Panc1 (cell line): ENCODE measurements around the gene LOXL1. TPM values are rescaled to one million over a fixed set of nuclear protein-coding genes. Genes with fewer than 3 reads are reported as not detected.
"Not testable (repeated sequence)": the region's sequence is repeated elsewhere in the genome, so short reads cannot be mapped to it uniquely, and the experiment has no call there.

Experiments used
- ATAC-seq: fragments of 200-7000 bp; cut with Tn5 transposase; 2 replicates; pipeline ENCODE4 v1.9.1; 2020; ENCODE audit warnings: mild to moderate bottlenecking, moderate library complexity
- BruUV-seq: library from RNA; stranded (reverse); fragments of 400-500 nt; replicated peaks from 2 replicates; lab custom pipeline; 2021; lab: Mats Ljungman, UMichigan
- CTCF ChIA-PET: fragments of 300-600 bp; sonication (Branson Sonifier 250); formaldehyde crosslinking; loops from one replicate; lab custom pipeline; 2022; ENCODE audit warnings: antibody characterized with exemption; lab: Charles Lee
- POLR2A ChIA-PET: fragments of 300-600 bp; sonication (Branson Sonifier 250); formaldehyde crosslinking; loops from one replicate; lab custom pipeline; 2022; ENCODE audit warnings: antibody characterized with exemption; lab: Charles Lee
- DNase-seq: peaks from one replicate; pipeline ENCODE4 v3.0.0-alpha.2; 2010; ENCODE audit warnings: low read depth, low spot score
- H3K27ac ChIP-seq: 2 replicates; pipeline ENCODE4 v1.5.1; 2011; ENCODE audit warnings: mild to moderate bottlenecking, low read length, inconsistent platforms
- H3K27me3 ChIP-seq: fragments of 200-500 bp; sonication (Bioruptor generic); 2 replicates; pipeline ENCODE4 v1.6.0; 2014; ENCODE audit warnings: low read length, inconsistent platforms; ENCODE audit not compliant: control insufficient read depth, insufficient read depth
- H3K36me3 ChIP-seq: fragments of 200-500 bp; sonication (Bioruptor generic); 2 replicates; pipeline ENCODE4 v1.5.1; 2014; ENCODE audit warnings: inconsistent platforms, mild to moderate bottlenecking, low read length, moderate library complexity; ENCODE audit not compliant: control insufficient read depth, insufficient read depth
- H3K4me1 ChIP-seq: 2 replicates; pipeline ENCODE4 v1.5.1; 2011; ENCODE audit warnings: inconsistent platforms, mild to moderate bottlenecking, low read length, moderate library complexity; ENCODE audit not compliant: control insufficient read depth, insufficient read depth
- H3K4me3 ChIP-seq, 2 experiments: 2 replicates each; pipeline ENCODE4 v1.5.1; 2011 to 2012; ENCODE audit warnings: low read depth in 2 of 2, low read length in 2 of 2, mild to moderate bottlenecking in 2 of 2, inconsistent platforms in 1 of 2, moderate library complexity in 1 of 2
- H3K9me3 ChIP-seq: fragments of 200-500 bp; sonication (Bioruptor generic); 2 replicates; pipeline ENCODE4 v1.5.1; 2014; ENCODE audit warnings: low read depth, mild to moderate bottlenecking, inconsistent platforms, low read length, moderate library complexity; ENCODE audit not compliant: control insufficient read depth, insufficient read depth
- POLR2AphosphoS5 ChIP-seq: IDR thresholded peaks from 2 replicates; pipeline ENCODE4 v1.6.1; 2012; ENCODE audit warnings: mild to moderate bottlenecking, low read depth, low read length, moderate library complexity
- SIN3A ChIP-seq: IDR thresholded peaks from 2 replicates; pipeline ENCODE4 v1.6.1; 2012; ENCODE audit warnings: low read depth, mild to moderate bottlenecking, low read length, moderate library complexity, borderline replicate concordance; ENCODE audit not compliant: insufficient read depth
- TCF7L2 ChIP-seq: IDR thresholded peaks from 2 replicates; pipeline ENCODE4 v1.6.1; 2011; ENCODE audit warnings: mild to moderate bottlenecking, low read depth, low read length, inconsistent platforms
- in situ Hi-C: cut with HindIII; loops from 2 replicates; pipeline ENCODE4 v1.10.0; 2016; ENCODE audit warnings: low sequenced_read_pairs, low pct_unique_long_range_greater_than_20kb
- intact Hi-C: fragments of 100-400 bp; cut with micrococcal nuclease; formaldehyde crosslinking; loops from one replicate; pipeline ENCODE4 v1.10.0; 2022; ENCODE audit not compliant: unreplicated experiment
- total RNA-seq: library from RNA; stranded (reverse); gene quantifications from one replicate; pipeline ENCODE4 v1.2.1, GENCODE V29; 2021; ENCODE audit not compliant: unreplicated experiment
- TF ChIP-seq, protein P1 (sequence below): fragments of 450-650 bp; IDR thresholded peaks from 2 replicates; pipeline ENCODE4 v1.5.1; 2017; ENCODE audit warnings: mild to moderate bottlenecking
- TF ChIP-seq, protein P2 (sequence below), 2 experiments: IDR thresholded peaks; 2 replicates each; pipeline ENCODE4 v1.6.1; 2011 to 2012; ENCODE audit warnings: low read depth in 2 of 2, control low read depth in 1 of 2, low read length in 1 of 2, mild to moderate bottlenecking in 1 of 2, moderate library complexity in 1 of 2; ENCODE audit not compliant: insufficient read depth in 1 of 2

The LOXL1 gene
- total RNA-seq, 1 experiment from 2014 or later: 18.6 TPM

DNA sequence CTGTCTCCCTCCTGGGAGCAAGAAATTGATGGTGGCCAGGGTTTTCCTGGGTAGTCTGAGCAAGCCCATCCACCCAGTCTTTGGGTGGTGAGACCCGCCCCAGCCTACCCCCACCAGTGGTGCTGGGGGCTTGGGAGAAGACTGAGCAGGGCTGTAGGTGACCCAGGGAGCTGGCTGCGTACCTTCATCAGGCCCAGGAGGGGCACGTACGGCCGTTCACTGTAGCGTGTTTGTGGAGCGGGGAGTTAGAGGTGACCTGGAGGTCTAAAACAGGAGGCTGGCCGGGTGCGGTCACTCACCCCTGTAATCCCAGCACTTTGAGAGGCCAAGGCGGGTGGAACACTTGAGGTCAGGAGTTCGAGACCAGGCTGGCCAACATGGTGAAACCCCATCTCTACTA is 11.5 kb downstream of the LOXL1 start:
- Histone ChIP-seq H3K27ac (no peak overlapping the region), H3K4me3 (no peak overlapping the region), H3K4me1 (no peaks in the 10 kb centered on the region), H3K9me3 (no peaks in the 10 kb centered on the region), H3K27me3 (no peaks in the 10 kb centered on the region), H3K36me3 (no peaks in the 10 kb centered on the region)
- no peak for ATAC-seq
- no TSS peak for BruUV-seq
- in situ Hi-C loops (no loop called here), intact Hi-C loops (no loop called here)
- TF ChIP-seq SIN3A: no peak
- TF ChIP-seq, protein P1, sequence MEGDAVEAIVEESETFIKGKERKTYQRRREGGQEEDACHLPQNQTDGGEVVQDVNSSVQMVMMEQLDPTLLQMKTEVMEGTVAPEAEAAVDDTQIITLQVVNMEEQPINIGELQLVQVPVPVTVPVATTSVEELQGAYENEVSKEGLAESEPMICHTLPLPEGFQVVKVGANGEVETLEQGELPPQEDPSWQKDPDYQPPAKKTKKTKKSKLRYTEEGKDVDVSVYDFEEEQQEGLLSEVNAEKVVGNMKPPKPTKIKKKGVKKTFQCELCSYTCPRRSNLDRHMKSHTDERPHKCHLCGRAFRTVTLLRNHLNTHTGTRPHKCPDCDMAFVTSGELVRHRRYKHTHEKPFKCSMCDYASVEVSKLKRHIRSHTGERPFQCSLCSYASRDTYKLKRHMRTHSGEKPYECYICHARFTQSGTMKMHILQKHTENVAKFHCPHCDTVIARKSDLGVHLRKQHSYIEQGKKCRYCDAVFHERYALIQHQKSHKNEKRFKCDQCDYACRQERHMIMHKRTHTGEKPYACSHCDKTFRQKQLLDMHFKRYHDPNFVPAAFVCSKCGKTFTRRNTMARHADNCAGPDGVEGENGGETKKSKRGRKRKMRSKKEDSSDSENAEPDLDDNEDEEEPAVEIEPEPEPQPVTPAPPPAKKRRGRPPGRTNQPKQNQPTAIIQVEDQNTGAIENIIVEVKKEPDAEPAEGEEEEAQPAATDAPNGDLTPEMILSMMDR: no peak
- no peak for TF ChIP-seq POLR2AphosphoS5
- TF ChIP-seq TCF7L2: no peak
- TF ChIP-seq, protein P2, sequence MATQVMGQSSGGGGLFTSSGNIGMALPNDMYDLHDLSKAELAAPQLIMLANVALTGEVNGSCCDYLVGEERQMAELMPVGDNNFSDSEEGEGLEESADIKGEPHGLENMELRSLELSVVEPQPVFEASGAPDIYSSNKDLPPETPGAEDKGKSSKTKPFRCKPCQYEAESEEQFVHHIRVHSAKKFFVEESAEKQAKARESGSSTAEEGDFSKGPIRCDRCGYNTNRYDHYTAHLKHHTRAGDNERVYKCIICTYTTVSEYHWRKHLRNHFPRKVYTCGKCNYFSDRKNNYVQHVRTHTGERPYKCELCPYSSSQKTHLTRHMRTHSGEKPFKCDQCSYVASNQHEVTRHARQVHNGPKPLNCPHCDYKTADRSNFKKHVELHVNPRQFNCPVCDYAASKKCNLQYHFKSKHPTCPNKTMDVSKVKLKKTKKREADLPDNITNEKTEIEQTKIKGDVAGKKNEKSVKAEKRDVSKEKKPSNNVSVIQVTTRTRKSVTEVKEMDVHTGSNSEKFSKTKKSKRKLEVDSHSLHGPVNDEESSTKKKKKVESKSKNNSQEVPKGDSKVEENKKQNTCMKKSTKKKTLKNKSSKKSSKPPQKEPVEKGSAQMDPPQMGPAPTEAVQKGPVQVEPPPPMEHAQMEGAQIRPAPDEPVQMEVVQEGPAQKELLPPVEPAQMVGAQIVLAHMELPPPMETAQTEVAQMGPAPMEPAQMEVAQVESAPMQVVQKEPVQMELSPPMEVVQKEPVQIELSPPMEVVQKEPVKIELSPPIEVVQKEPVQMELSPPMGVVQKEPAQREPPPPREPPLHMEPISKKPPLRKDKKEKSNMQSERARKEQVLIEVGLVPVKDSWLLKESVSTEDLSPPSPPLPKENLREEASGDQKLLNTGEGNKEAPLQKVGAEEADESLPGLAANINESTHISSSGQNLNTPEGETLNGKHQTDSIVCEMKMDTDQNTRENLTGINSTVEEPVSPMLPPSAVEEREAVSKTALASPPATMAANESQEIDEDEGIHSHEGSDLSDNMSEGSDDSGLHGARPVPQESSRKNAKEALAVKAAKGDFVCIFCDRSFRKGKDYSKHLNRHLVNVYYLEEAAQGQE (IDR thresholded peaks at IDR 0.05; ENCODE audit: insufficient read depth in 1 of 2, low read depth in 2 of 2, low read length in 1 of 2): no peak
- ChIA-PET CTCF (no interaction called here), POLR2A (no interaction called here)
- no peak for DNase-seq

DNA sequence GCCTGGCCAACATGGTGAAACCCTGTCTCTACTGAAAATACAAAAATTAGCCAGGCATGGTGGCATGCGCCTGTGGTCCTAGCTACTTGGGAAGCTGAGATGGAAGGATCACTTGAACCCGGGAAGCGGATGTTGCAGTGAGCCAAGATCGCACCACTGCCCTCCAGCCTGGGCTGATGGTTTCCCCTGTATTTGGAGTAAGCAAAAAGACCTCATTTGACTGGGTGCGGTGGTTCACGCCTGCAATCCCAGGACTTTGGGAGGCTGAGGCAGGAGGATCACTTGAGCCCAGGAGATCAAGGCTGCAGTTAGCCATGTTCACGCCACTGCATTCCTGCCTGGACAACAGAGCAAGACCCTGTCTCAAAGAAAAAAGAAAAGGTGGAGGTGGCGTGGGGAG is 12.3 kb downstream of the LOXL1 start:
- DNase-seq, in situ Hi-C loops, ATAC-seq, H3K4me3 ChIP-seq, BruUV-seq, H3K4me1 ChIP-seq, CTCF ChIA-PET, POLR2A ChIA-PET, H3K27ac ChIP-seq, H3K36me3 ChIP-seq, intact Hi-C loops, H3K27me3 ChIP-seq, H3K9me3 ChIP-seq: not testable (repeated sequence)

DNA sequence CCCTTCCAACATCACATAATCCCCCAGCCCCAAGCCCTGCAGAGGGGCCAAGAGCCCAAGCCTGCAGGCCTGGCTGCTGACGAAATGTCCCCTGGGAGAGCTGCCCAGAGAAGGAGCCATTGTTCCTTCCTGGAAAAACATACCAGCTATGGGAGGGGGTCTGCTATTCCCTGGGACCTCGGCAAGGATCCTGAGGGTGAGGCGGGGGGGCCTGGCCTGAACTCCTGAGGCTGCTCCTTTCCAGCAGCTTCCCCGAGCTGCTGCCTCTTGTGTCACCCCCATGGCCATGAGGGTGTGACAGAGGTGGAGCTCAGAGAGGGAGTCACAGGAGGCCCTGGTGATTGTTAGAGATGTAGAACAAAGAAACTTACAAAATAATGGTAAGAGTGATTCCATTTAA is 12.9 kb downstream of the LOXL1 start:
- Histone ChIP-seq H3K4me3 (no peak overlapping the region), H3K9me3 (no peaks in the 10 kb centered on the region), H3K27me3 (no peaks in the 10 kb centered on the region), H3K4me1 (no peaks in the 10 kb centered on the region), H3K36me3 (no peaks in the 10 kb centered on the region), H3K27ac (no peak overlapping the region)
- TF ChIP-seq, protein P2 (IDR thresholded peaks at IDR 0.05; ENCODE audit: insufficient read depth in 1 of 2, low read depth in 2 of 2, low read length in 1 of 2): no peak
- TF ChIP-seq TCF7L2 (no peak), POLR2AphosphoS5 (no peak), SIN3A (no peak)
- TF ChIP-seq, protein P1: no peak
- no TSS peak for BruUV-seq
- in situ Hi-C loops: no loop called here
- ATAC-seq (no peak), DNase-seq (no peak)
- intact Hi-C loops: no loop called here
- ChIA-PET POLR2A (no interaction called here), CTCF (no interaction called here)
